ENCODE measurements around the gene PLEKHN1. TPM values are rescaled to one million over a fixed set of nuclear protein-coding genes. Genes with fewer than 3 reads are reported as not detected.
A peak's percentile ranks its signal among the peaks of the same experiment; 100 is the strongest.
"Not testable (repeated sequence)": the region's sequence is repeated elsewhere in the genome, so short reads cannot be mapped to it uniquely, and the experiment has no call there.

PLEKHN1 gene
- total RNA-seq, 2 donors from 2014 or later: not detected

GRCh38 chr1:945688-946556 is 20.4 kb upstream of the PLEKHN1 start:
- H3K27ac ChIP-seq: no peak overlapping the region
- H3K4me1 ChIP-seq: peaks cover 24% of the 10 kb centered on the region
- H3K9me3 ChIP-seq: no peaks in the 10 kb centered on the region
- H3K27me3 ChIP-seq: peaks cover 0 to 22% of the 10 kb centered on the region in 2 donors
- intact Hi-C loops (cut with DNase I): no loop called here
- TF ChIP-seq POLR2A (IDR thresholded peaks at IDR 0.05): no peak
- TF ChIP-seq CTCF (IDR thresholded peaks at IDR 0.05): no peak
- DNase-seq (no peak), ATAC-seq (no peak)
- no peak overlapping the region for H3K4me3 ChIP-seq
- 84 to 90% methylated on average over 20 to 27 of the region's 29 CpGs for WGBS, 2 donors
- peaks cover 20 to 25% of the 10 kb centered on the region in 2 donors for H3K36me3 ChIP-seq (replicated peaks in 1 of 2; ENCODE audit: insufficient read depth in 1 of 2, low read depth in 2 of 2)

GRCh38 chr1:946811-947210 is 19.5 kb upstream of the PLEKHN1 start:
- H3K4me3 ChIP-seq; ATAC-seq; intact Hi-C loops (cut with DNase I); H3K27ac ChIP-seq; DNase-seq; H3K9me3 ChIP-seq: not testable (repeated sequence)
- peaks cover 15% of the 10 kb centered on the region for H3K4me1 ChIP-seq
- 93 to 96% methylated on average over 8 to 13 of the region's 13 CpGs for WGBS, 2 donors
- peaks cover 0 to 13% of the 10 kb centered on the region in 2 donors for H3K27me3 ChIP-seq
- peaks cover 20 to 29% of the 10 kb centered on the region in 2 donors for H3K36me3 ChIP-seq (replicated peaks in 1 of 2; ENCODE audit: insufficient read depth in 1 of 2, low read depth in 2 of 2)

DNA sequence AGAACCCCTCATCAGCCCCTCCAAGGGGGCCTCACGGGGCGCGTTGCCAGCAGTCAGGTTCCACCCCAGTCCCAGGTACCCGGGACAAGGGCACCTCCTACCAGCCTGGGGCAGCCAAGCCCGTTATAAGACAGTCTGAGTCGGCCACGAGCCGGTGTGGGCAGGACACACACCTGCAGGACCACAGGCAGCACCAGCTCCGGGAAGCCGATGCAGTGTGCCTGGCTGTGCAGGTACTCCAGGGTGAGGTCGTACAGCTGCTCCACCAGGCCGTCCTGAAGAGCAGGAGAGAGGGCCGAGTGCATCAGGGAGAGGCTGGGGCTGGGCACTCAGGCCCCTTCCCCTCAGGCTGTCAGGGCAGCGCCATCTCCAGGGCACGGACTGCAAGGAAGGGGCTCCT is 18.3 kb upstream of the PLEKHN1 start:
- Histone ChIP-seq H3K27ac (no peak overlapping the region), H3K4me1 (peaks cover 4% of the 10 kb centered on the region), H3K4me3 (no peak overlapping the region), H3K9me3 (no peaks in the 10 kb centered on the region), H3K36me3 (replicated peaks in 1 of 2; ENCODE audit: insufficient read depth in 1 of 2, low read depth in 2 of 2) (peaks cover 20 to 33% of the 10 kb centered on the region in 2 donors), H3K27me3 (peaks cover 0 to 1% of the 10 kb centered on the region in 2 donors)
- DNase-seq (no peak), ATAC-seq (no peak)
- intact Hi-C loops (cut with DNase I): no loop called here
- 91 to 96% methylated on average over 4 to 9 of the region's 15 CpGs for WGBS, 2 donors
- TF ChIP-seq CTCF (IDR thresholded peaks at IDR 0.05) (no peak), POLR2A (IDR thresholded peaks at IDR 0.05) (no peak)

GRCh38 chr1:950268-950667 is 16.0 kb upstream of the PLEKHN1 start:
- 95 to 98% methylated on average over 5 to 9 of the region's 9 CpGs for WGBS, 2 donors

More at GRCh38 chr1:950268-950667, 16.0 kb upstream of the PLEKHN1 start:
- no peak for DNase-seq
- intact Hi-C loops (cut with DNase I): no loop called here
- ATAC-seq: no peak
- Histone ChIP-seq H3K4me3 (no peak overlapping the region), H3K9me3 (no peaks in the 10 kb centered on the region), H3K4me1 (no peaks in the 10 kb centered on the region), H3K27me3 (no peaks in the 10 kb centered on the region), H3K36me3 (replicated peaks in 1 of 2; ENCODE audit: insufficient read depth in 1 of 2, low read depth in 2 of 2) (peaks cover 22 to 47% of the 10 kb centered on the region in 2 donors), H3K27ac (no peak overlapping the region)
- TF ChIP-seq POLR2A (IDR thresholded peaks at IDR 0.05): no peak
- peak in 1 of 7 experiments; percentile 19 for TF ChIP-seq CTCF (IDR thresholded peaks at IDR 0.05)
